Astrocyte of the cerebellum (primary cell): ENCODE measurements around the gene IGSF9B.

Experiments used
- DNase-seq: peaks from one replicate; pipeline ENCODE4 v3.0.0-alpha.2; 2011; ENCODE audit warnings: low read depth
- H3K4me3 ChIP-seq: 2 replicates; pipeline ENCODE4 v1.5.1; 2011; ENCODE audit warnings: mild to moderate bottlenecking, low read depth, low read length, moderate library complexity
- in situ Hi-C: cut with HindIII; loops from 2 replicates; pipeline ENCODE4 v1.10.0; 2017; ENCODE audit warnings: low sequenced_read_pairs
- TF ChIP-seq, protein P1 (sequence below): IDR thresholded peaks from 2 replicates; pipeline ENCODE4 v1.5.1; 2012; ENCODE audit warnings: low read length, low read depth, moderate library complexity, mild to moderate bottlenecking; ENCODE audit errors: missing control alignments

Gene IGSF9B

DNA sequence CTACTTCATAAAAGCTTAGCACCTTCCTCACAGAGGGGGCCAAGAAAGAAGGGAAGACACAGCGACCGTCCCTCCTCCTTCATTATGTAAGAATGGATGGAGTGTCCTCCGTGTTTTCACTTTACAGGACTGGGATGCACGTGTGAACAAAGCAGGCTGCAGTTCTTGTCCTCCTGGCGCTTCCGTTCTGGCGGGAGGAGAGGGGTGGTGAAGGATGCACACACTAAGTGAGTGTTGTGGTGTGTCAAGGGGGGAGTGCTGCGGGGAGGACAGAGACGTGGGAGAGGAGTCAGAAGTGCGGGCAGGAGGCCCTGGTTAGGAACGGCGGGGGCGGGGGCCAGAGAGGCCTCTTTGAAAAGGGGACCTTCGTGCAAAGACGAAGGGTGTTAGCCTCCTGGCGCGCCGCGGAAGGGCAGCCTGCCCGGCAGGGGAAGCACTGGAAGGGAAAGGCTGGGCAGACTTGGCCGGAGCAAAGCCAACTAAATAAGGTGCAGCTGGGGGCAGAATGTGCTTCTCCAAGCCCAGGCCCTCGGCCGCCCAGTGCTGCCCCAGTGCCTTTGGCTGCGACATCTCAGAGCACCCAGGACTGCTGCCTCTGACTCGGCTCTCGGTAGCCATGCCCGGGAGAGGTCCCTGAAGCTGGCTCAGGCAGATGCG, 27.0 kb upstream of the IGSF9B start:
- in situ Hi-C loops = loop anchor here (5.0 kb wide), 1 partner anchor 56 kb away; no protein-coding TSS in a partner anchor
- no peak for DNase-seq
- TF ChIP-seq, protein P1, sequence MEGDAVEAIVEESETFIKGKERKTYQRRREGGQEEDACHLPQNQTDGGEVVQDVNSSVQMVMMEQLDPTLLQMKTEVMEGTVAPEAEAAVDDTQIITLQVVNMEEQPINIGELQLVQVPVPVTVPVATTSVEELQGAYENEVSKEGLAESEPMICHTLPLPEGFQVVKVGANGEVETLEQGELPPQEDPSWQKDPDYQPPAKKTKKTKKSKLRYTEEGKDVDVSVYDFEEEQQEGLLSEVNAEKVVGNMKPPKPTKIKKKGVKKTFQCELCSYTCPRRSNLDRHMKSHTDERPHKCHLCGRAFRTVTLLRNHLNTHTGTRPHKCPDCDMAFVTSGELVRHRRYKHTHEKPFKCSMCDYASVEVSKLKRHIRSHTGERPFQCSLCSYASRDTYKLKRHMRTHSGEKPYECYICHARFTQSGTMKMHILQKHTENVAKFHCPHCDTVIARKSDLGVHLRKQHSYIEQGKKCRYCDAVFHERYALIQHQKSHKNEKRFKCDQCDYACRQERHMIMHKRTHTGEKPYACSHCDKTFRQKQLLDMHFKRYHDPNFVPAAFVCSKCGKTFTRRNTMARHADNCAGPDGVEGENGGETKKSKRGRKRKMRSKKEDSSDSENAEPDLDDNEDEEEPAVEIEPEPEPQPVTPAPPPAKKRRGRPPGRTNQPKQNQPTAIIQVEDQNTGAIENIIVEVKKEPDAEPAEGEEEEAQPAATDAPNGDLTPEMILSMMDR = no peak
- no peak overlapping the region for H3K4me3 ChIP-seq

DNA sequence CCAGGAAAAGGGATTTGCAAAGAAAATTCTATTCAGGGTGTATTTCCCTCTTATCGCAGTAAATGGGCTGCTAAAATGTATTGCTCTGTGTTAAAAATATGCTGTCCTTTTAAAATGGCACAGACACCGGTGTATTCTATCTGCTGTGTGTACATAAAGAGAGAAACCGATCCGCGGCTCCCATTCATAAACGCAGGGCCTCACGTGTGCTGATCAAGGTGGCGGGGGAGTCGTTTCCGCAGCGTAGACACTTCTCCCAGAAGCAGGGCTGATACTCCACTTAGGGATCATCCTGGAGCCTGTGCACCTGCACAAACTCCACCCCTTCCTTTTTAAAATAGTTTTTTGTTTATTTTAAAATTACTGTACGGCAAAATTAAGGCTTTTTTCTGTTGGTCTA, 26.1 kb upstream of the IGSF9B start:
- TF ChIP-seq, protein P1 = no peak
- H3K4me3 ChIP-seq = no peak overlapping the region
- in situ Hi-C loops = loop anchor here (5.0 kb wide), 1 partner anchor 56 kb away; no protein-coding TSS in a partner anchor
- DNase-seq = no peak

DNA sequence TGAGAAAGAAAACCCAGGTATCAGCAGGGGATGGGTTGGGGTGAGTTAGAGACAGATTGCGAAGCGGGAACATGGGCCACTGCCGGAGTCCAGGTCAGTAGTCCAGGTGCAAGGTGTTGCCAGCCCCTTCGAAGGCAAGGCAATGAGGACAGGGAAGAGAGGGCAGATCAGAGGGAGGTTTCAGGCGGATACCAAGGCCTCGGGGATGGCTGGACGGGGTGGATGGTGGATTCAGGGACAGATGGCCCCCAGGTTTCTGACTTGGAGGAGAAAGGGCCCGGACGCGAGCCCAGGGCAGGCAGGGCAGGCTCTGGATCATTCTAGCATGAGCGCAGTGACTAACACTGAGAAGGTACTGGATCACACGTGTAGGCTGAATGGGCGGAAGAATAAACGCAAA, 25.4 kb upstream of the IGSF9B start:
- DNase-seq = no peak
- in situ Hi-C loops = loop anchor here (5.0 kb wide), 1 partner anchor 55 kb away; no protein-coding TSS in a partner anchor
- H3K4me3 ChIP-seq = no peak overlapping the region
- TF ChIP-seq, protein P1 = no peak

DNA sequence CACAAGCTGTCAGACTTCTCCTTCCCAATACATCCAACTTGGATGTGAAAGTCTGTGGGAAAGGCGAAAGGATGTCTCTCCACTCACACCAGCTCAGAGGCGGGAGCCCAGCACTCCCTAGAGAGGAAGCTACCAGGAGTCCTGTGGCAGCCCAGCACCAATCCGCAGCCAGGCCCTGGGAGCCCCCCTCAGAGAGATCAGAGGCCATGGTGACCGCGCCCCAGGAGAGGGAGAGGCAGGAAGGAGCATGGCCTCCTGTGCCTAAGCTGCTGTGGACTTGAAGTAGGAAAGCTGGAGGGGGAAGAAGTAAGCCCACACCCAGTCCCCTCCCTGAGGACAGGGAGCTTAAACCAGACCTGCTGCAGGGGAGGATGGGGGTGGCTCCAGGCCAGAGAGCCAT, 24.4 kb upstream of the IGSF9B start:
- no peak overlapping the region for H3K4me3 ChIP-seq
- in situ Hi-C loops = loop anchor here (5.0 kb wide), 1 partner anchor 54 kb away; no protein-coding TSS in a partner anchor
- TF ChIP-seq, protein P1 = no peak
- DNase-seq = no peak

DNA sequence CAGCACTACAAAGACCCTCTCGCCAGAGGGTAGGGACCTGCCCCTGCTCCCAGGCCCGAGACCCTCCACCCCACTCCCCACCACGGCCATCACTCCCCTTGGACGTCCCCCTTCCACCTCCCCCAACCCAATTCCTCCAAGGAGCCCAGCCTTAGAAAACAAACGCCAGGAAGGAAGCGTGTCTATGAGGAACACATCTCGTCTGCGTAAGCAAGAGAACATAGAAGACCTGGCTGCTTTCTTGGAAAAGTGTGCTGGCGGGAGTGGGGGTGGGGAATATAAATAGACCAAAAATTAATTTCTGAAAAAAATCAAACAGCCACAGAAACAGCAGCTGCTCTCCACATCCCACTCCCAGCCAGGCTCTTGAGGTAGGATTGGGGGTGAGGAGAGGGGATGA, 23.9 kb upstream of the IGSF9B start:
- in situ Hi-C loops = loop anchor here (5.0 kb wide), 1 partner anchor 53 kb away; no protein-coding TSS in a partner anchor
- no peak for DNase-seq
- TF ChIP-seq, protein P1 = no peak
- H3K4me3 ChIP-seq = no peak overlapping the region

DNA sequence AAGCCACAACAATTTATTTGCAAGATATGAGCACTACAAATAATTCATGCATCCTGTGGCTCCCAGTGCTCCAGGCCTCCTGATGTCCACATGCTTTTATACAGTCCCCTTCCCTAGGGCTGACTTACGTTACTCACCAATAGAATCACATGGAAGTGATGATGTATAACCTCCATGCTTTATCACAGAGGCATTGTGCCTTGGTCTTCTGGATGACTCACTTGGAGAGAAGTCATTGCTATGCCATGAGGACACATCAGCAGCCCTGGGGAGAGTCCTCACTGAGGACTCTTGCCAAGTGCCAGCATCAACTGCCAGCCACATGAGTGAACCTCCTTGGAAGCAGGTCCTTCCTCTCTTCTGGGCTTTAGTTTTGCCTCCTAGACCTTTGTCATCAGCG, 22.0 kb upstream of the IGSF9B start:
- TF ChIP-seq, protein P1 = no peak
- DNase-seq = no peak
- in situ Hi-C loops = no loop called here
- no peak overlapping the region for H3K4me3 ChIP-seq
